ENCODE measurements around the gene TECPR1. TPM values are rescaled to one million over a fixed set of nuclear protein-coding genes. Genes with fewer than 3 reads are reported as not detected.

The TECPR1 gene
- total RNA-seq, 2 donors from 2014 or later, result 19.7 to 28.3 TPM

- Histone ChIP-seq H3K9me3 (no peaks in the 10 kb centered on the region), H3K27ac (no peak overlapping the region), H3K4me1 (peaks cover 4% of the 10 kb centered on the region), H3K27me3 (no peaks in the 10 kb centered on the region), H3K36me3 (replicated peaks in 1 of 2; ENCODE audit: insufficient read depth in 1 of 2, low read depth in 2 of 2) (peaks cover 0 to 2% of the 10 kb centered on the region in 2 donors), H3K4me3 (no peak overlapping the region)
- DNase-seq (no peak), ATAC-seq (no peak)
- TF ChIP-seq POLR2A (IDR thresholded peaks at IDR 0.05), result no peak
- no peak for TF ChIP-seq CTCF (IDR thresholded peaks at IDR 0.05)
- intact Hi-C loops (cut with DNase I), result no loop called here
- 94 to 98% methylated on average over 10 of the region's 10 CpGs for WGBS, 2 donors
These were observed 17.4 kb downstream of the TECPR1 start for GRCh38 chr7:98234429-98235147.

GRCh38 chr7:98233219-98234070 lies 18.6 kb downstream of the TECPR1 start:
- intact Hi-C loops (cut with DNase I), result no loop called here

GRCh38 chr7:98232799-98233198 lies 19.2 kb downstream of the TECPR1 start:
- Histone ChIP-seq H3K4me3 (no peak overlapping the region), H3K4me1 (peaks cover 22% of the 10 kb centered on the region), H3K36me3 (replicated peaks in 1 of 2; ENCODE audit: insufficient read depth in 1 of 2, low read depth in 2 of 2) (no peaks in the 10 kb centered on the region), H3K9me3 (no peaks in the 10 kb centered on the region), H3K27me3 (no peaks in the 10 kb centered on the region), H3K27ac (no peak overlapping the region)
- intact Hi-C loops (cut with DNase I), result no loop called here
- WGBS, 2 donors, result 89 to 90% methylated on average over 11 to 16 of the region's 16 CpGs
- ATAC-seq (no peak), DNase-seq (no peak)
- TF ChIP-seq POLR2A (IDR thresholded peaks at IDR 0.05) (no peak), CTCF (IDR thresholded peaks at IDR 0.05) (no peak)

More at GRCh38 chr7:98233219-98234070, 18.6 kb downstream of the TECPR1 start:
- 88 to 91% methylated on average over 10 to 19 of the region's 32 CpGs for WGBS, 2 donors
- H3K4me3 ChIP-seq, result no peak overlapping the region
- no peaks in the 10 kb centered on the region for H3K27me3 ChIP-seq
- no peak overlapping the region for H3K27ac ChIP-seq
- ATAC-seq (no peak), DNase-seq (no peak)
- TF ChIP-seq POLR2A (IDR thresholded peaks at IDR 0.05) (no peak), CTCF (IDR thresholded peaks at IDR 0.05) (no peak)
- H3K4me1 ChIP-seq, result peaks cover 16% of the 10 kb centered on the region
- H3K9me3 ChIP-seq, result no peaks in the 10 kb centered on the region
- H3K36me3 ChIP-seq (replicated peaks in 1 of 2; ENCODE audit: insufficient read depth in 1 of 2, low read depth in 2 of 2), result peaks cover 0 to 2% of the 10 kb centered on the region in 2 donors

GRCh38 chr7:98232263-98232585 lies 19.8 kb downstream of the TECPR1 start:
- no peak for ATAC-seq
- Histone ChIP-seq H3K4me3 (no peak overlapping the region), H3K9me3 (no peaks in the 10 kb centered on the region), H3K27me3 (no peaks in the 10 kb centered on the region), H3K27ac (no peak overlapping the region), H3K36me3 (replicated peaks in 1 of 2; ENCODE audit: insufficient read depth in 1 of 2, low read depth in 2 of 2) (no peaks in the 10 kb centered on the region), H3K4me1 (peaks cover 28% of the 10 kb centered on the region)
- WGBS, 2 donors, result 85 to 99% methylated on average over 4 to 8 of the region's 8 CpGs
- no peak for TF ChIP-seq CTCF (IDR thresholded peaks at IDR 0.05)
- TF ChIP-seq POLR2A (IDR thresholded peaks at IDR 0.05), result no peak
- DNase-seq, result no peak
- intact Hi-C loops (cut with DNase I), result no loop called here
